HCT116 (cell line): ENCODE data around the gene GNA15. TPM values are rescaled to one million over a fixed set of nuclear protein-coding genes. Genes with fewer than 3 reads are reported as not detected.

ENCODE experiments used
- ATAC-seq: fragments of 200-7000 bp; cut with Tn5 transposase; 2 replicates; pipeline ENCODE4 v1.9.1; 2020; ENCODE audit warnings: mild to moderate bottlenecking, moderate library complexity
- BruUV-seq: library from RNA; stranded (reverse); fragments of 400-500 nt; replicated peaks from 2 replicates; lab custom pipeline; 2021; lab: Mats Ljungman, UMichigan
- CTCF ChIA-PET: fragments of 300-600 bp; sonication (Branson Sonifier 250); formaldehyde crosslinking; loops from one replicate; lab custom pipeline; 2021; ENCODE audit warnings: antibody characterized with exemption; lab: Charles Lee
- POLR2A ChIA-PET: fragments of 300-600, 350-600 bp; sonication (Branson Sonifier 250); formaldehyde crosslinking; loops from one replicate; lab custom pipeline; 2021; ENCODE audit warnings: antibody characterized with exemption; lab: Charles Lee
- RAD21 ChIA-PET, 2 experiments: fragments of 300-600 bp; sonication (Branson Sonifier 250); formaldehyde crosslinking; loops; one replicate each; lab custom pipeline; 2023; ENCODE audit warnings: low total read pairs in 2 of 2; ENCODE audit not compliant: uncharacterized antibody in 2 of 2, unreplicated experiment in 2 of 2, low non-redundant PET in 1 of 2; lab: Charles Lee
- DNase-seq: peaks from one replicate; pipeline ENCODE4 v3.0.0-alpha.2; 2010; ENCODE audit warnings: low read depth, low spot score
- H2AFZ ChIP-seq: fragments of 200-600 bp; shearing (Covaris generic), sonication (generic); 2 replicates; pipeline ENCODE4 v1.6.1; 2017; ENCODE audit warnings: low read depth, mixed run types, mixed read lengths, antibody characterized with exemption, low read length; ENCODE audit not compliant: poor library complexity, severe bottlenecking
- H3K27ac ChIP-seq: 2 replicates; pipeline ENCODE4 v1.5.1; 2012; ENCODE audit warnings: low read depth, low read length
- H3K27me3 ChIP-seq: fragments of 200-600 bp; sonication (generic); 2 replicates; pipeline ENCODE4 v1.6.1; 2016; ENCODE audit warnings: mixed run types, low read length, mixed read lengths; ENCODE audit not compliant: insufficient read depth
- H3K36me3 ChIP-seq, 2 experiments: fragments of 200-500 bp in 1 of 2; fragments of 200-600 bp in 1 of 2; sonication (Bioruptor generic) in 1 of 2; sonication (generic) in 1 of 2; 2 replicates each; pipeline versions ENCODE4 v1.5.1 to v1.6.1; 2014 to 2016; ENCODE audit warnings: low read length in 2 of 2, inconsistent platforms in 1 of 2, mixed read lengths in 1 of 2, mixed run types in 1 of 2; ENCODE audit not compliant: insufficient read depth in 2 of 2, control insufficient read depth in 1 of 2
- H3K4me1 ChIP-seq, 2 experiments: fragments of 200-600 bp in 1 of 2; sonication (generic) in 1 of 2; 2 replicates each; pipeline versions ENCODE4 v1.5.1 to v1.6.1; 2012 to 2017; ENCODE audit warnings: low read length in 2 of 2, inconsistent platforms in 1 of 2, mild to moderate bottlenecking in 1 of 2, mixed read lengths in 1 of 2, mixed run types in 1 of 2, moderate library complexity in 1 of 2; ENCODE audit not compliant: insufficient read depth in 2 of 2, control insufficient read depth in 1 of 2
- H3K4me2 ChIP-seq: fragments of 200-600 bp; sonication (generic); 2 replicates; pipeline ENCODE4 v1.6.1; 2017; ENCODE audit warnings: mixed run types, low read length, mixed read lengths
- H3K4me3 ChIP-seq, 2 experiments: fragments of 200-600 bp in 1 of 2; sonication (generic) in 1 of 2; replicated peaks in 1 of 2; 2 replicates each; pipeline ENCODE4 v1.5.1; 2011 to 2016; ENCODE audit warnings: low read length in 2 of 2, control low read depth in 1 of 2, low read depth in 1 of 2, mild to moderate bottlenecking in 1 of 2, mixed read lengths in 1 of 2, mixed run types in 1 of 2
- H3K79me2 ChIP-seq: fragments of 200-600 bp; sonication (generic); 2 replicates; pipeline ENCODE4 v1.6.1; 2017; ENCODE audit warnings: mild to moderate bottlenecking, mixed run types, low read length, moderate library complexity, mixed read lengths; ENCODE audit not compliant: insufficient read depth
- H3K9ac ChIP-seq: fragments of 200-600 bp; sonication (generic); 2 replicates; pipeline ENCODE4 v1.6.1; 2016; ENCODE audit warnings: low read length, mixed read lengths
- H3K9me2 ChIP-seq: fragments of 200-600 bp; sonication (generic), shearing (Covaris generic); 2 replicates; pipeline ENCODE4 v1.6.1; 2017; ENCODE audit warnings: mixed run types, mild to moderate bottlenecking, moderate library complexity; ENCODE audit not compliant: insufficient read depth
- H3K9me3 ChIP-seq, 2 experiments: fragments of 200-500 bp in 1 of 2; fragments of 200-600 bp in 1 of 2; sonication (Bioruptor generic) in 1 of 2; sonication (generic) in 1 of 2; 2 replicates each; pipeline ENCODE4 v1.6.1; 2014 to 2017; ENCODE audit warnings: low read length in 2 of 2, mixed read lengths in 2 of 2, inconsistent platforms in 1 of 2, low read depth in 1 of 2, mild to moderate bottlenecking in 1 of 2, mixed run types in 1 of 2, moderate library complexity in 1 of 2; ENCODE audit not compliant: control insufficient read depth in 1 of 2, insufficient read depth in 1 of 2
- H4K20me1 ChIP-seq: fragments of 200-600 bp; sonication (generic), shearing (Covaris generic); 2 replicates; pipeline ENCODE4 v1.6.1; 2017; ENCODE audit warnings: mixed run types, mild to moderate bottlenecking, moderate library complexity; ENCODE audit not compliant: insufficient read depth
- ATF3 ChIP-seq: IDR thresholded peaks from 2 replicates; pipeline ENCODE4 v1.6.1; 2012
- CBX3 ChIP-seq: IDR thresholded peaks from 2 replicates; pipeline ENCODE4 v1.6.1; 2012; ENCODE audit warnings: low read depth
- CEBPB ChIP-seq: IDR thresholded peaks from 2 replicates; pipeline ENCODE4 v1.6.1; 2012; ENCODE audit warnings: low read depth
- EGR1 ChIP-seq: IDR thresholded peaks from 2 replicates; pipeline ENCODE4 v1.6.1; 2012; ENCODE audit warnings: low read depth
- ELF1 ChIP-seq: IDR thresholded peaks from 2 replicates; pipeline ENCODE4 v1.6.1; 2012; ENCODE audit warnings: low read depth, borderline replicate concordance
- EZH2 ChIP-seq: fragments of 200-600 bp; sonication (generic); IDR thresholded peaks from 2 replicates; pipeline ENCODE4 v1.6.1; 2017; ENCODE audit warnings: antibody characterized with exemption, mixed run types
- FOSL1 ChIP-seq: IDR thresholded peaks from 2 replicates; pipeline ENCODE4 v1.6.1; 2012; ENCODE audit warnings: low read depth
- POLR2AphosphoS5 ChIP-seq: IDR thresholded peaks from 2 replicates; pipeline ENCODE4 v1.6.1; 2011; ENCODE audit warnings: mild to moderate bottlenecking, low read depth, low read length, moderate library complexity
- RAD21 ChIP-seq: IDR thresholded peaks from 2 replicates; pipeline ENCODE4 v1.6.1; 2012; ENCODE audit warnings: low read depth, mild to moderate bottlenecking
- SIN3A ChIP-seq: IDR thresholded peaks from 2 replicates; pipeline ENCODE4 v1.6.1; 2012; ENCODE audit warnings: low read depth
- SP1 ChIP-seq: IDR thresholded peaks from 2 replicates; pipeline ENCODE4 v1.6.1; 2012; ENCODE audit warnings: low read depth
- SRF ChIP-seq: IDR thresholded peaks from 2 replicates; pipeline ENCODE4 v1.6.1; 2012; ENCODE audit warnings: low read depth
- TCF7L2 ChIP-seq: IDR thresholded peaks from 2 replicates; pipeline ENCODE4 v1.7.0; 2011; ENCODE audit warnings: borderline replicate concordance, inconsistent platforms; ENCODE audit not compliant: insufficient read depth, insufficient read length; ENCODE audit errors: extremely low read depth
- ZBTB33 ChIP-seq: IDR thresholded peaks from 2 replicates; pipeline ENCODE4 v1.6.1; 2011; ENCODE audit warnings: mild to moderate bottlenecking, low read length, moderate library complexity; ENCODE audit not compliant: insufficient replicate concordance; ENCODE audit errors: extremely low read depth
- ZNF274 ChIP-seq: fragments of 200-500 bp; sonication (Bioruptor generic); IDR thresholded peaks from 2 replicates; pipeline ENCODE4 v1.6.1; 2014; ENCODE audit warnings: mild to moderate bottlenecking, low read depth, low read length, inconsistent platforms
- intact Hi-C: fragments of 100-400 bp; cut with micrococcal nuclease; formaldehyde crosslinking; loops from 2 replicates; pipeline ENCODE4 v1.10.0; 2022
- total RNA-seq: library from RNA; stranded (reverse); gene quantifications from one replicate; pipeline ENCODE4 v1.2.1, GENCODE V29; 2021; ENCODE audit not compliant: unreplicated experiment

The GNA15 gene
- total RNA-seq, 1 experiment from 2014 or later: 1.5 TPM

- RAD21 ChIA-PET: no interaction called here
- H3K27me3 ChIP-seq: no peaks in the 10 kb centered on the region
- peaks cover 3 to 19% of the 10 kb centered on the region in 2 experiments; a peak in 3 of 4 replicates for H3K4me1 ChIP-seq
- peaks cover 75% of the 10 kb centered on the region for H3K79me2 ChIP-seq
- no peaks in the 10 kb centered on the region for H3K9me3 ChIP-seq
- ATAC-seq: no peak
- no peak for DNase-seq
- H2AFZ ChIP-seq: no peak overlapping the region
- intact Hi-C loops: no loop called here
- H3K4me3 ChIP-seq: no peak overlapping the region
- POLR2A ChIA-PET: no interaction called here
- no TSS peak for BruUV-seq
- H3K9me2 ChIP-seq: no peaks in the 10 kb centered on the region
- no peak overlapping the region for H3K9ac ChIP-seq
- no peak overlapping the region for H3K27ac ChIP-seq
- CTCF ChIA-PET: no interaction called here
- H3K4me2 ChIP-seq: no peak overlapping the region
- H3K36me3 ChIP-seq: no peaks in the 10 kb centered on the region
- no peaks in the 10 kb centered on the region for H4K20me1 ChIP-seq
- TF ChIP-seq FOSL1 (no peak), SRF (no peak), ATF3 (no peak), ELF1 (no peak)
Observed at GRCh38 chr19:3096902-3097326, 38.9 kb upstream of the GNA15 start.

- Histone ChIP-seq H2AFZ (no peak overlapping the region), H3K9ac (no peak overlapping the region), H3K4me2 (no peak overlapping the region), H4K20me1 (no peaks in the 10 kb centered on the region), H3K27me3 (no peaks in the 10 kb centered on the region), H3K27ac (no peak overlapping the region), H3K79me2 (peaks cover 80% of the 10 kb centered on the region), H3K36me3 (no peaks in the 10 kb centered on the region), H3K9me2 (no peaks in the 10 kb centered on the region), H3K4me1 (peaks cover 3 to 21% of the 10 kb centered on the region in 2 experiments), H3K4me3 (no peak overlapping the region), H3K9me3 (no peaks in the 10 kb centered on the region)
- intact Hi-C loops: no loop called here
- POLR2A ChIA-PET: no interaction called here
- CTCF ChIA-PET: interaction anchor here (1.0 kb wide), 1 partner anchor 12 kb away, joined by 4 read pairs; no protein-coding TSS in a partner anchor
- BruUV-seq: no TSS peak
- RAD21 ChIA-PET: no interaction called here
- DNase-seq: no peak
- no peak for TF ChIP-seq ZBTB33
- no peak for TF ChIP-seq SRF
- TF ChIP-seq EZH2: no peak
- TF ChIP-seq RAD21: no peak
- no peak for TF ChIP-seq FOSL1
- no peak for TF ChIP-seq TCF7L2
- TF ChIP-seq ZNF274: no peak
- no peak for TF ChIP-seq CEBPB
- no peak for TF ChIP-seq POLR2AphosphoS5
- TF ChIP-seq SP1: no peak
- no peak for TF ChIP-seq CBX3
- TF ChIP-seq ELF1: no peak
- TF ChIP-seq EGR1: no peak
- TF ChIP-seq SIN3A: no peak
- no peak for ATAC-seq
Observed at GRCh38 chr19:3097442-3097871, 38.4 kb upstream of the GNA15 start.
